ENCODE data around the gene KCNAB1.

KCNAB1 gene

DNA sequence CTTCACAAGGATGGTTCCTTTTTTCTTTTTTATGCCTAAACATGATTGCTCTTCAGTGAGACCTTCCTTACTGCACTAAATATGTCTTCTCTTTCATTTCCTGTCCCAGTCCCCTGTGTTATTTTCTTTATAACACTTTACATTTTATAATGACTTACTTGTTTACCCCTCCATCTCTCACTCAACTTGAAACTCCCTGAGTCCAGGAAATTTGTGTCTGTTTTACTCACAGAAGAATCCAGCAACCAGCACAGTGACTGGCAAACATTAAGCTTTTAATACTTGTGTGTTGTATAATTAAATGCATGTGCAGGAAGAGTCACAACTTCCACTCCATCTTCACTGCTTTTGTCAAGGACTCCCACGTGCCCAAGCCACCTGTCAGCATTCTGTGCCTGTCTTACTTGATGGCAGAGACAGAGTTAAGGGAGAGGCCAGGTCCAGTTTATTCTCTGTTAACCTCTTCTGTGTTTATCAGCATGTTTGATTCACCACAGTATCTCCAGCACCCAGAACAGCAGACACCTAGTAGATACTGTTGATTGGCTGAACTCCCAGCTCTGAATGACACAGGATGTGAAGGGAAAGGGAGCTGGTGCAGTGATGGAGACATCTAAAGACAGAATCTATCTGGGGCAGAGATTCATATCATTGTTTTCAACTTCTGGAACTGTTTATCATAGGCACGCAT lies 391.8 kb downstream of the KCNAB1 start:
- no peak for DNase-seq

- DNase-seq: no peak
Measured at GRCh38 chr3:156513619-156514018, 393.2 kb downstream of the KCNAB1 start.

- no peak for DNase-seq
Measured at GRCh38 chr3:156516284-156516683, 395.9 kb downstream of the KCNAB1 start.

DNA sequence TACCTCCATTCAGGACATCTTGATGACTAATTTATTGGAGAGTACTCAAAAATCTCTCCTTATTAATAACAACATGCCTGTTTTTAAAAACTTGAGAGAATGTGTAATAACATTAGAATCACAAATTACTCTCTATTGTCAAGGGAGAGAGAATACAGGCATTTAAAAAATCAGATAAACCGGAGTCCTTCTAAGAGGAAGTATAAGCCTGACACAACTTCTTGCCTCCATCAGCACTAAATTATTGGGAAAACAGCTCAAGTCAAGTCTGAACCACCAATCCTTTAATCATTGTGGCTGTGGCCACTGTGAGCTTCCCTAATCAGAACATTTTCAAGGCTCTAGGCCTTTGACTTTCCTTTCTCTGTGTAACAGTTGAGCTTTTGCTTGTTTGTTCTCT lies 396.6 kb downstream of the KCNAB1 start:
- DNase-seq: no peak

DNA sequence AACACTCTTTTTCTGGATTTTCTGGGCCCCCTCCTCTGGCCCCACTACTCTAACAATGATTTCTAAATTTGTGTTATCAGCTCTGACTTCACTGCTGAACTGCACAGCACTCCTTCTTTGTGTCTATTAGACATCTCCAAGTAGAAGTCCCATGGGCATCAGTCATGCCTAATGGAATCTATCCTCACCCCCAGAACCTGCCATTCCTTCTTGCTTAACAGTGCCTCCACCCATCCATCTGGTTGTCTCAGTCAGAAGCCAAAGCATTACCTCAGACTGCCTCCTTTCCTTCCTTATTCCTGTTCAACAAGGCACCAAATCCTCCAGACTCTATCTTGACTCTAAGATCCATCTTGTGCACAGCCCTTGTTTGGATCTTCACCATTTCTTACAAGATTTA lies 398.3 kb downstream of the KCNAB1 start:
- no peak for DNase-seq

GRCh38 chr3:156519758-156520162 lies 399.4 kb downstream of the KCNAB1 start:
- DNase-seq: no peak

GRCh38 chr3:156522673-156523072 lies 402.3 kb downstream of the KCNAB1 start:
- no peak for DNase-seq

DNA sequence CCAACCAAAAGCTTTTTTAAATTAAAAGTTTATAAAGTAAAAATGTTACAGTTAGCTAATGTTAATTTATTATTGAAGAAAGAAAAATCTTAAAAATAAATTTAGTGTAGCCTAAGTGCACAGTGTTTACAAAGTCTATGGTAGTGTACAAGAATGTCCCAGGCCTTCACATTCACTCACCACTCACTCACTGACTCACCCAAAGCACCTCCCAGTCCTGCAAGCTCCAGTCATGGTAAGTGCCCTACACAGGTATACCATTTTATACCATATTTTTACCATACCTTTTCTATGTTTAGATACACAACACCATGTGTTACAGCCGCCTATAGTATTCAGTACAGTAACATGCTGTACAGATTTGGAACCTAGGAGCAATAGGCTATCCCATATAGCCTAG lies 405.4 kb downstream of the KCNAB1 start:
- DNase-seq: no peak

DNA sequence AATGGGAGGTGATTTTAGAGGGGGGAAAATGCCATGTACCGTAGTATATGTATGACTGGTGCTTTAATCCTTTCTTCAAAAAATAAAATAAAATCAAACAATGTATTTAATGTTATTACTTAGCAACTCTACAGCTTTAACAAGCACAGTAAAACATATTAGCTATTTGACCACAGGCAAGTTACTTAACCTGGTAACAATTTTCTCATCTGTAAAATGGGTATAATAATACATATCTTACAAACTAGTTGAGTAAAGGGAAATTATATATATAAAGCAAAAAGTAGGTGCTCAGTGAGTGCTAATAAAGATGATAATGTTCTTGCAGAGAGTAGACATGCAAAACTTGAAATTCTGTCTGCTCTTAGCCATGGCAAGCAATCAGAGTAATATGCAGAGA lies 406.7 kb downstream of the KCNAB1 start:
- DNase-seq: no peak

GRCh38 chr3:156530980-156531379 lies 410.6 kb downstream of the KCNAB1 start:
- DNase-seq: no peak

DNA sequence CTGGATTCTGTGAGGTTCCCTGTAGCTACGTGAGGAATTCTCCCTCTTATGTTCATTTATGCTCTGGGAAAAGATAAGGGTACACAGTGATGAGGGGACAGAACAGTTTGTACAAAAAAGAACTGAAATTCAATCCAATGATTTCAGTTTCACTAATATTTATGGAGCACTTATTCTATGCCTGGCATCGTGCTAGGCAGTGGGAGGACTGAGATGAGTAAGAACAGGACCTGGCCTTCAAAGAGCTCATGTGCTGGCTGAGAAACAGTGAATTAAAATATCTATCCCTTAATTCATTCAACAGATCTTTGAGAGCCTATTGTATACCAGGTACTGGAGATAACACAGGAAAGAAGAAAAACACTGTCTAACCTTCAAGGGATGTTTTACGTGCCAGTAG lies 412.4 kb downstream of the KCNAB1 start:
- no peak for DNase-seq

DNA sequence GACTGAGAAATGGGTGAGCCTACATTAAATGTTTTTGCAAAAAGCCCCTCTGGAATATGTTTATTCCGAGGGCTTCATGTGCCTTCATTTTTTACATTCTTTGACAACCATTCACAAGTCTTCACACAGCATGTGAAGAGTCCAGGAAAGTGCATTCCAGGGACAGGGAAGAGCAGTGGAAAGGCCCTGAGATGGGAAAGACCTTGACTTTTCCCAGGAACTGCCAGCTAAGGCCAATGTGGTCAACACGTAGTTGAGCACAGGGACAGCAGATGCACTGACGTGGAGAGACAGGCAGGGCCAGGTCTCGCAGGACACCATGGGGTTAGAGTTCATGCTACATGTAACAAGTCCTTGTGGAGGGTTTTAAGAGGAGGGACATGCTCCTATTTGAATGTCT lies 412.8 kb downstream of the KCNAB1 start:
- no peak for DNase-seq

DNA sequence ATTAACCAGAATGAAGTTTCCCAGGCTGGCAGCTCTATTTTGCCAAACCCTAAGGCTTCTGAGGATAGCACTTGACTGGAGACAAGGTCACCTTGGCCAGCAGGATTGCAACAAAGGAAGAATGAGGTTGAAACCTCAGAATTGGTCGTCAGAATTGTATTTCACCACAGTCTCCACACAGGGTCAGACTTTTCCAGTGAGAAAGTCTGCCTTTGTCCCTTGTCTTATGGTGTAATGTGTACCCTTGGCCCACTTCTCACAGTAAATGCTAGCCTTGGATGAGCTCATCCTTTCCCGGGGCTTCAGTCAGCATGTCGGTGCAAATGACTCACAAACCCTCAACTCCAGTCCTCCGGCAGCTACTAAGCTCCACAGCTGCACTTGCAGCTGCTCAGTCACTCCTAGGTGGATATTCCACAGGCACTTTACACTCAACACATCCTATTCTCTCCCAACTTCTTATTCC lies 414.8 kb downstream of the KCNAB1 start:
- no peak for DNase-seq

DNA sequence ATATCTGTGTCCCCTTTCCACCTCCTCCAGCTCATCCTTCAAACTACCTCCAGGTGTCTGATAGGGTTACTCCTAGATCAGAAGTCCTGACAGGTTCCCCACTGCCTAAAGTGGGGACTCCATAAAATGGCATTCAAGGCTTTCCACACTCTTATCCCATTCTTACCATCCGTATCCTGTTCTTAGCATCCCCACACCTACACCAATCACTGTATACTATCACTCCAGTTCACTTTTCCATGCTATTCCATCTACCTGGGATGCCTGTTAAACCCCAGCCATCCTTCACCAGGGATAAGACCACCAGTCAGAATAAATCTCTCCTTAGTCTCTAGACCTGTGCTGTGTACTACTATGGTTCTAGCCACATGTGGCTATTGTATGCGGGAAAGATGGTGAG lies 415.4 kb downstream of the KCNAB1 start:
- DNase-seq: no peak

DNA sequence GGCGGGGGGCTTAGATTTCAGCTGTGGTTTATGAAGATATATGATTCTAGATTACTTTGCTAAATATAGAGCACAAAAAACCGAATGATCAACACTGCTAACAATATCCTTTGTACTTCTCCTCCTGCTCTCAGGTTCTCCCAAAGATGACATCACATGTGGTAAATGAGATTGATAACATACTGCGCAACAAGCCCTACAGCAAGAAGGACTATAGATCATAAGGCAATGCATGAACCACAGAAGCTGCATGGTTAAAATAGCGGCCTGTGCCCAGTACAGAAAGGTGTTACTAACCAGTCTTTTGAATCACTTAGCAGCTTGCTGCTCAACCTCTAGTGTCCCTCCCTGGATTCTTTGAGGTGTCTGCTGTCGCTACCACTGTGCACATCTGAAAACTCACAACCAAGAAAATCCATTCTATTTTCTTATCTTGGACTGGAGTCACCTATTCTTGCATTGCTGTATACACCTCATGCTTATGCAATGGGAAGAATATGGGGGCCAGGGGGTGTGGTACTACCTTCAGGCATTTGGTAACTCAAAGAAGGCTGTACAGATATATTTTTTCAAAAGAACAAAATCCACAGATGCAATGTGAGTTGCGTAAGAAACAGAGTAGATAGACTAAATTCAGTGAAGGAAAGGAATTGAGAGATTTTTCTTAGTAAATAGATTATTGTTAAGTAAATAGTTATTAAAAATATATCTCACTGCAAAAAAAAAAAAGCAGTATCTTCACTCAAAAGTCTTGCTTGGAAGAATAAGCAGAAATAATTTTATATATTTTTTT lies 416.3 kb downstream of the KCNAB1 start:
- no peak for DNase-seq

DNA sequence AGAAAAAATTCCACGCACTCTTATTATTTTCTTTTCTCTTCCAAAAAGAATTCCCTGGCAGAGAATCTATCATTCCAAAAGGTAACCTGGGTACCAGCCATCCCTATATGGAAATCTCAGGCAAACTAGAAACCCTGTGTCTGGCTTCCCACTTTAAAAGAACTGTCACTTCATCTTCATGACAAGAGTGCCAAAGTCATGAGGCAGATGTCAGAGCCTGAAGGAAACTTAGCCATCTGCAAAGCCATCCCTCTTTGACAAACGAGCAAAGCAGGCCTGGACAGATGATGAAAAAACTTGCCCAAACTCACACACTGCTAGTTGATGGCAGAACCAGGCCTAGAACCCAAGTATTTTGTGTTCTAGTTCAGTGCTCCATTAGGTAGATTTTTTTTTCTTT lies 418.7 kb downstream of the KCNAB1 start:
- no peak for DNase-seq

DNA sequence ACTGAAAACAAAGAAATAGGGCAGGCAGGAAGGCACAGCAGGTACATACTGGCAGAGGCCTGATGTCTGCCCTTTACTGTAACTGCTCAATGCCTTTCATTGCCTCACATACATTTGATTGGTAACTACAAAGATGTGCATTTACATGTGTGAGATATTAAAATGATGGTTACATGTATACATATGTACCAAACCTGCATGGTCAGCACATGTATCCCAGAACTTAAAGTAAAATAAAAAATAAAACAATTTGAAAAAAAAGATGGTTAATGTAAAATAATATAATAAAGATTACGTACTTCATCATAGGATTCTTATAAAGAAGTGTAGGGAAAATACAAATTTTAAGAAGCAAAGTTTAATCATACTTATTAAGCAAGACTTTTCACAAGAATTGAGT lies 419.4 kb downstream of the KCNAB1 start:
- DNase-seq: no peak

DNA sequence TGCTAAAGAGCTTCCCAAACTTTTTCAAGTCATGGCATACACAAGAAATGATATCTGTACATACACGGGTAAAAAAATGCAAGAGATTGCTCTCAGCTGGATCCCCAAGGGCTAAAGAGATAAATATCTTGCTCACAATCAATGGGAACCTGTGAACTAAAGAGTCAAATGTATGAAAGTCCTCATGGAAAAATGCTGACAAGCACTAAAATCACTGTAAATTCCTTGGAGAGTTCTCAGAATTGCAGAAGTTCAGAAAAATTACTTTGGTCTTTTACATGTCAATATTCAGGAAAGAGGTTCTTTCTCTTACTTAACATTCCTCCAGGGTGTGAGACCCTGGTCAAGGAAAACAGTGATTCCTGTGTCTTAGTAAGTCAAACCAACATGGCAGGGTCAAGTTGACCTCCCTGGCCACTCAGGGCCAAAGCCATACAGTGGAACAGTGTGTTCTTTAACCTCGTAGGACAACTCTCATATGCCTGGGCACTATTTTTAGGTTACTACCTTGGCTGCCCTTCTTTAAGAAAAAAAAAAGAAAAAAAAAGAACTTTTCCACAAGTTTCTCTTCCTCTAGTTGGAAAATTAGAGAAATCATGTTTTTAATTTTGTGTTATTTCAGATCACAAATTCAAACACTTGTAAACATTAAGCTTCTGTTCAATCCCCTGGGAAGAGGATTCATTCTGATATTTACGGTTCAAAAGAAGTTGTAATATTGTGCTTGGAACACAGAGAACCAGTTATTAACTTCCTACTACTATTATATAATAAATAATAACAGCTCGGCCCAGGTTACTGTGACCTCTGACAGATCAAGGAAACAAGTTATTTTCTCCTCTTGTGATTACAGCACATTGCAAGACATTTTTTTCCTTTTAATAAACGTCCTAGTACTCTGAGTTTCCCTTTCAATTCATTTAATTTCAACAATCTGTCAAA lies 422.0 kb downstream of the KCNAB1 start:
- no peak for DNase-seq

- DNase-seq: no peak
Measured at GRCh38 chr3:156543043-156543555, 422.7 kb downstream of the KCNAB1 start.

GRCh38 chr3:156547637-156548036 lies 427.3 kb downstream of the KCNAB1 start:
- no peak for DNase-seq

GRCh38 chr3:156548041-156548687 lies 427.8 kb downstream of the KCNAB1 start:
- no peak for DNase-seq

GRCh38 chr3:156548902-156549301 lies 428.5 kb downstream of the KCNAB1 start:
- DNase-seq: no peak

GRCh38 chr3:156551261-156551660 lies 430.9 kb downstream of the KCNAB1 start:
- no peak for DNase-seq

Measured in stimulated activated CD4-positive, alpha-beta T cell treated with anti-CD3 and anti-CD28 coated beads, Interleukin-2, amount 100 ng/mL, for 48 hours (primary cell).